NCI-H128 (cell line): Measurements from ENCODE around the gene GPATCH4.

Experiments
- DNase-seq: peaks from one replicate; lab custom pipeline; 2025; ENCODE audit not compliant: unreplicated experiment; lab: John Stamatoyannopoulos, UW

GPATCH4 gene

DNA sequence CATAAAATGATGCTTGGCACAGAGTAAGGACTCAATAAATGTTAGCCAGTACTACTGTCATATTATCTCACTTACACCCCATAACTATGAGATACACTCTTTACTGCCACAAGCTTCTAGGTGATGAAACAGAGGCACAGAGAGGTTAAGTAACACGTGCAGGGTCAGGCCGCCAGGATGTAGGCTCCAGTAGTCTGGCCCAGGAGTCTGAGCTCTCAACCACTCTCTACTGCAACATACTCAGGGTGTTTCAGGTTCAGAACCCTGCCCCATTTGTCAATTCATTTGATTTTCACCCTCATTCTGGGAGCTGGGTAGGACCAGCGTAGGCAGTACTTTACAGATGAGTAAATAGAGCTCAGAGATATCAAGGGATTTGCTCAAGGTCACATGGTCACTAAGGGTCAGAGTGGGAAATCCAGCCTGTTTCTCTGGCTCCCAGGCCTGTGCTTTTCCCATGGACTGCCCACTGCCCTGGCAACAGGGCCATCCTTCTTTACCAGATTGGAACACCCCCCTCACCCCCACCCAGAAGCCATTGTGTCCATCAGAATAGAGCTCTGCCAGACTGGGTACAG, 50.1 kb downstream of the GPATCH4 start:
- DNase-seq, result no peak

DNA sequence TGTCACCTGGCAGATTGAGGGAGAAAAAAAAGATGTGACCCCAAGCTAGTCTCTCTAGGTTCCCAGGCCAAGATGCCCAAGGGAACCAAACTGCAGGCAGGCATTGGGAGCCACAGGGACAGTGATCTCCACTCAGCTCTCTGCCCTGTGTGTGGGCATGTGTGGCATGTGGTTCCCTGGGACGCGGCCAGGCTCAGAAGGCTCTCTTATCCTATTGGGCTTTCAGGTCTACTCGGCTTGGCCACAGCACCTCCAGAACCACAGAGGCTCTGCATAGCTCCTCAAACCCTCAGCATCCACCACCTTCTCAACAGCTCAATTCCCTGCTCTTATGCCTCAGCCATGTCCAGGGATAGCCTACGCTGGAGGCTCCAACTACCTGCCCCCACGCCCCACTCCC, 50.9 kb downstream of the GPATCH4 start:
- DNase-seq, result no peak

DNA sequence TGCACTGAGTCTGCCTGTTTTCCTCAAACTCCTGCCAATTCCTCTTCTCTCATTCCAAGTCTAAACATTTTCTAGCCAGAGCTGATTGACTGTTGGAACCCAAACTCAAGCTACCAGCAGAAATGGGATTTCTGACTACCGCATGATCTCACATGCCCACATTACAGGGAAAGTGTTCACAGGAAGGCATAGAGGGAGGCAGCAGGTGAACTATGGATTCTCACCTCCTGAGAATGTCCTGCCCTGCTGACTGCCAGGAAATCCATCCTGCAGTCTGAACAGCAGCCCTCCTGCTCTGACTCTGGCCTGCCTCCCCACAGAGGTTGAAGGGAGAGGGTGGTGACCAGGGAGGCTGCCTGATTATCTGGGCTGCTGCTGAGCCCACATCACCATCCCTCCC, 51.4 kb downstream of the GPATCH4 start:
- no peak for DNase-seq

DNA sequence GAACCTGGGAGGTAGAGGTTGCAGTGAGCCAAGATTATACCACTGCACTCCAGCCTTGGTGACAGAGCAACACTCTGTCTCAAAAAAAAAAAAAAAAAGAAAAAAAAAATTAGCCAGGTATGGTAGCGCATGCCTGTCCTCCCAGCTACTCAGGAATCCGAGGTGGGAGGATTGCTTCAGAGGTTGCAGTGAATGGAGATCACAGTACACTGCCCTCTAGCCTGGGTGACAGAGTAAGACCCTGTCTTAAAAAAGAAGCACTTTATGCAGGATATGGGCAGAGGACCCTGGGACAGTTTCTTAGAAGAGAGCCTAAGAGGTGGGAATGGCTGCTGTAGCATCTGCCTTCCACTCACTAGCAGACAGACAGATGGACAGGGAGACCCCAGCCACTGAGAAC, 51.9 kb downstream of the GPATCH4 start:
- no peak for DNase-seq

DNA sequence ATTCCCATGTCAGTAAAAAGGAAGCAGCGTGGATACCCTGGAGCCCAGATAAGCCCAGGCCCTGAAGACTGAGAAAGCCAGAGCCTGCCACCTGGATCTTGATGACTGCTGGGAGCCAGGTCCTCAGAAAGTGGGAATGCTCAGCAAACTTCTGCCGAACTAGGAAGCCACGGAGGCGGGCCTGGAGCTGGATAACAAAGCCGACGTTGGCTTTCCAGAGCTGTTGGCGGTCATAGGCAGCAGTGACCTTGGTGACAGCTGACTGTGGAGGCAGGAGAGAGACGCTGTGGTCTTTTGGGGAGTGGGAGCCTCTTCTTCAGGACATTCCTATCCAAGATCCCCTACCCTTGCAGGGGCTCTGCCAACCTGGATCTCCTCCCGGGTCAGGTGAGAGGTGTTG, 53.3 kb downstream of the GPATCH4 start:
- DNase-seq, result no peak

DNA sequence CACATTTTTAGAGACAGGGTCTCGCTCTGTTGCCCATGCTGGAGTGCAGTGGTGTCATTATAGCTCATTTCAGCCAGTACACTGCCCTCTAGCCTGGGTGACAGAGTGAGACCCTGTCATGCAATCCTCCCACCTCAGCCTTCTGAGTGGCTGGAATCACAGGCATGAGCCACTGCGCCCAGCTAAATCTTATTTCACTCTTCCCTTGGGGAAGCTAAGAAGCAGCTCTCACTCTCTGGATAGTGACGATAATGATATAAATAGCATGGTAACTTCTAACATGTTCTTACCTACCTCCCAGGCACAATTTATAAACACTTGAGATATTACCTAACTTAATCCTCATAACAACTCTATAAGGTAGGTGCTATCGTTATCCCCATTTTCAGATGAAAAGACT, 53.8 kb downstream of the GPATCH4 start:
- no peak for DNase-seq

DNA sequence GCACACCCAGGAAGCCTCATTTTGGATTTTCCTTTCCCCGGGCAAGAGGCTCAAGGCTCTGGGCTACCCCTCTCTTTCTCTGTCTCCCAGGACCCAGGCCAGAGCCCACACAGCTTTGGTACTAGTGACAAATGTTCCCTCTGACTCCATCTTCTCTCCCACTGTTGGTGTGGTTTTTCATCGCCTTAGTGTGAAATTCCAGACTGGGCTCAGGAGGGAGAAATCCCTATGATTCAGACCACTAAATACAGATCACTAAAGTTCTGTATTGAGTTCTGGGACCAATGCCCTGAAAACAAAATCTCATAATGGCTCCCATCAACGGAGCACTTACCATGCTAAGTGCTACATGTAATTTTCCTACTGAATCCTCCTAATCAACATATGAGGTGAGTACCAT, 55.0 kb downstream of the GPATCH4 start:
- no peak for DNase-seq

DNA sequence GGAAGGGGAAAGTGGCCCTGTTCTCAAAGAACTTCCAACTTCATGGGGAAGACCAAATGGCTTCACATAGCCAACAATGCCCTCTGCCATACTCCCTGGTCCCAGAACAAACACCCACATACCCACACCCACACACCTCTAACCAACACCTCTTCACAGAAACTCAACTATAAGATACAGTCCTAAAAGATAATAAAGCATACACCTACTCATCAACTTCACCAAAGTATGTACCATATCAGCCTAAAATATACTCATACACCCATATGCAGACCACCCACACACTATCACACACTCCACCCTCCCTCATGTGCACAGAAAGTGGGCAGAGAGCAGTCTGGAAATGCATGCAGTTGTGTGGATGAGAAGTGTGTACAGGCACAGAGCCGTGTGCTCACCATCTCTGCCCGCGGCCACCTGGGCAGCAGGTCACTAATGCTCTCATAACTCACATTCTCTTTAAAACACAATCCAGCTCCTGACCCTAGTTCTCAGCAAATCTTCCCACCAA, 56.6 kb downstream of the GPATCH4 start:
- no peak for DNase-seq
